ENCODE results near the gene RABGAP1L. TPM values are rescaled to one million over a fixed set of nuclear protein-coding genes. Genes with fewer than 3 reads are reported as not detected.

Gene RABGAP1L
- total RNA-seq, 1 donor from 2014 or later = 53.6 TPM

- ATAC-seq (ENCODE audit: poor library complexity) (peak; percentile 71), DNase-seq (no peak)
- intact Hi-C loops (cut with DNase I) = loop anchor here (5.0 kb wide), 1 partner anchor 222 kb away; no protein-coding TSS in a partner anchor
Observed at GRCh38 chr1:174989536-174990220, 830.4 kb downstream of the RABGAP1L start.

- intact Hi-C loops (cut with DNase I) = no loop called here
- peak; percentile 84 for ATAC-seq (ENCODE audit: poor library complexity)
Observed at GRCh38 chr1:174990382-174990999, 831.2 kb downstream of the RABGAP1L start.

DNA sequence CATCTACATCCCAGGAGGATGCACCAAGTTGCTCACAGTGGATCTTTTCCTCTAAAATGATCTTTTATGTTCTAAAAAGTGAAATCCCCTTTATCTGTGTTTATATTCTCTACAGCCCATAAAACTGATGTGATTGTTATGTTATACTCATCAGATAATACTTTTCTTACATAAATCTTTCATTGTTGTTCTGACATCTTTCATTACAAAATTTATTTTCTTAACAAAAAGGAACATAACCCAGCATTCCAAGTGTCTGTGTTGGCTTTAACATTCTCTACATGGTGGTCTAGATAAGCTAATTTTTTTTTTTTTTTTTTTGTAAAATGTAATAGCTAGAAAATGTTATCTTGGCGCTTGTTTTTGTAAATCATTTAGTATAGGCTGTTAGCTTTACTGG lies 832.2 kb downstream of the RABGAP1L start:
- intact Hi-C loops (cut with DNase I) = no loop called here
- no peak for ATAC-seq (ENCODE audit: poor library complexity)

More at GRCh38 chr1:174990382-174990999, 831.2 kb downstream of the RABGAP1L start:
- no peak for DNase-seq

DNA sequence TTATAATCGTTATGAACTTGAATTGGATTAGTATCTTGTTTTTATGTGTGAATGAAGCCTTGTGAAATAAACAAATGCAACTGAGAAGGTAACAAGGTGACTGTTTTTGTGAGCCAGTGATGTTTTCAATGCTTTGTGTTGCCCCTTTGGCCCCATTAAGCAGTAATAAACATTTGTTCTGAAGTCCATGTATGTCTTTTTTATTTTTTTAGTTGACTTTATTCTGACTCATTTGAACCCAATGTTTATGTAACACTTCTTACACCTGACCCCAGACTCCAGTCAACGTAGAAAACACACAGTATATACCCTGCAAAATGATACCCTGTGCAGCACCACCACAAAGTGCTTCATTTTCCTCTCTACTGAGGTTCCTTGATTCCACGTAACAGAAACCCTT lies 835.8 kb downstream of the RABGAP1L start:
- no peak for ATAC-seq (ENCODE audit: poor library complexity)
- DNase-seq = no peak
- intact Hi-C loops (cut with DNase I) = no loop called here

More for the DNA sequence above, 832.2 kb downstream of the RABGAP1L start:
- DNase-seq = no peak

DNA sequence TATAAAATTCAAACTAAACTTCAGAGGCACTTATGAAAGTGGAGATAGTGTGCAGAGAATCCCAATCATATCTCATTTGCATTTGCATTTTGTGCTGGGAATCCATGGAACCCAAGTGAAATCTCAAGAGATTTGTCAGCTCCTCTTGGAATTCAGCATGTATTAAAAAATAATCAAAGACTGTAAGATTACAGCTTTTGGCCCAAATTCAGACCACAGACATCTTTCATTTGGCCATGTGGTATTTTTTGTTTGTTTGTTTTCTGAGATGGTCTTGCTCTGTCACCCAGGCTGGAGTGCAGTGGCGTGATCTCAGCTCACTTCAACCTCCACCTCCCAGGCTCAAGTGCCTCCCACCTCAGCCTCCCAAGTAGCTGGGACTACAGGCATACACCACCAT lies 836.6 kb downstream of the RABGAP1L start:
- ATAC-seq (ENCODE audit: poor library complexity) (no peak), DNase-seq (no peak)
- intact Hi-C loops (cut with DNase I) = no loop called here

GRCh38 chr1:174996476-174996875 lies 837.2 kb downstream of the RABGAP1L start:
- no peak for DNase-seq
- no peak for ATAC-seq (ENCODE audit: poor library complexity)
- intact Hi-C loops (cut with DNase I) = no loop called here

- intact Hi-C loops (cut with DNase I) = no loop called here
- DNase-seq = no peak
- no peak for ATAC-seq (ENCODE audit: poor library complexity)
Observed at GRCh38 chr1:174997041-174997440, 837.7 kb downstream of the RABGAP1L start.

DNA sequence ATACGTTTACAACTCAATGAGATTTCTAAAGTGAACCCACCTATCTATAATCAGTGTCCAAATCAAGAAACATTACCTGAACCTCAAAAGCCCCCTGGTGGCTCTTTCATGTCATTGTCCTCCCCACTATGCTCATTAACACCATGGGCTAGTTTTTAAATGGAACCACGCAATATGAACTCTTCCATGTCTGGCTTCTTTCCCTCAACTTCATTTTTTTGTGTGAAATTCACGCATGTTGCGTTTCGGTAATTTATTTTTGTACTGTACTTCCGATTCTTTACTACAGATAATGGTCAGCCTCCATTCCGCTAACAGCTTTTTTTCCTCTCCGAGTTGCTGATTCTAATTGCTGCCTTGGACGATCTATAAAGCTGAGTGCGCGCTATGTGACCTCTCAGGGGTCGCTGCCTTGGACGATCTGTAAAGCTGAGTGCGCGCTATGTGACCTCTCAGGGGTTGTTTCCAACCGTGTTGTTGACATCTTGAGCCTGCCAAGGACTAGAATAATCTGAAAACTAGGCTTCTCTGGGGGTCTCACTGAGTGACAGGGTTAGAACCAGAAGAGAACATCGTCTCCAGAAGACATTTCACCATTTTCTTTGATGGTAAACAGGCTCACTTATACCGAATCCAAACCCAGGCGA lies 839.4 kb downstream of the RABGAP1L start:
- no peak for DNase-seq
- intact Hi-C loops (cut with DNase I) = no loop called here
- peak; percentile 0 for ATAC-seq (ENCODE audit: poor library complexity)

- DNase-seq = peak; percentile 98
- intact Hi-C loops (cut with DNase I) = no loop called here
- peak; percentile 92 for ATAC-seq (ENCODE audit: poor library complexity)
Observed at GRCh38 chr1:174999216-174999935, 840.1 kb downstream of the RABGAP1L start.

- ATAC-seq (ENCODE audit: poor library complexity) (peak; percentile 28), DNase-seq (no peak)
- intact Hi-C loops (cut with DNase I) = no loop called here
Observed at GRCh38 chr1:174999936-175000696, 840.8 kb downstream of the RABGAP1L start, which contains the start of gene CACYBP. Gene CACYBP, plus strand, starts transcription at chr1:174999947. Its CDS starts 234 bp downstream, at chr1:175000181.

- no peak for ATAC-seq (ENCODE audit: poor library complexity)
- intact Hi-C loops (cut with DNase I) = no loop called here
- DNase-seq = no peak
Observed at GRCh38 chr1:175000697-175001187, 841.4 kb downstream of the RABGAP1L start.

DNA sequence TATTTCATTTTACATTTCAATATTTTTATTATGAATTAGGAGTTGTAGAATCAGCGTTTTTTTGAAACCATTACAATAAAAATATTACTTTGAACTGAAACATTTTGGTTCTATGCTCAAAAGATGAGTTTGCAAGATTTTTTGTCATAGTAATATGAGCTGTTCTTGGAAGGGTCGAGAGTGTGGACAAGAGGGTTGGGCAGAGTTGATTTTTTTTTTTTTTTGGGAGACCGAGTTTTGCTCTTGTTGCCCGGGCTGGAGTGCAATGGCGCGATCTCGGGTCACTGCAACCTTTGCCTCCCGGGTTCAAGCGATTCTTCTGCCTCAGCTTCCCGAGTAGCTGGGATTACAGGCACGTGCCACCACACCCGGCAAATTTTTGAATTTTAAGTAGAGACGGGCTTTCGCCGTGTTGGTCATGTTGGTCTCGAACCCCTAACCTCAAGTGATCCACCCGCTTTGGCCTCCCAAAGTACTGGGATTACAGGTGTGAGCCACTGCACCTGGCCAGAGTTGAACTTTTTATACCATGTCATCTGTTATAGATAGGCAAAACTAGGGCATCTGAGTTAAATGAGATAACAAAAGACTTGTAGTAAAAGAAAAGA lies 843.7 kb downstream of the RABGAP1L start:
- intact Hi-C loops (cut with DNase I) = no loop called here
- ATAC-seq (ENCODE audit: poor library complexity) (no peak), DNase-seq (no peak)

GRCh38 chr1:175003521-175003920 lies 844.2 kb downstream of the RABGAP1L start:
- ATAC-seq (ENCODE audit: poor library complexity) (no peak), DNase-seq (no peak)
- intact Hi-C loops (cut with DNase I) = no loop called here

- intact Hi-C loops (cut with DNase I) = no loop called here
- no peak for DNase-seq
Observed at GRCh38 chr1:175005085-175005783, 845.9 kb downstream of the RABGAP1L start.

GRCh38 chr1:175009532-175009931 lies 850.2 kb downstream of the RABGAP1L start:
- intact Hi-C loops (cut with DNase I) = no loop called here
- ATAC-seq (ENCODE audit: poor library complexity) (peak; percentile 27), DNase-seq (no peak)

More at GRCh38 chr1:175005085-175005783, 845.9 kb downstream of the RABGAP1L start:
- ATAC-seq (ENCODE audit: poor library complexity) = no peak

- no peak for ATAC-seq (ENCODE audit: poor library complexity)
- intact Hi-C loops (cut with DNase I) = no loop called here
Observed at GRCh38 chr1:175013445-175013844, 854.1 kb downstream of the RABGAP1L start.

DNA sequence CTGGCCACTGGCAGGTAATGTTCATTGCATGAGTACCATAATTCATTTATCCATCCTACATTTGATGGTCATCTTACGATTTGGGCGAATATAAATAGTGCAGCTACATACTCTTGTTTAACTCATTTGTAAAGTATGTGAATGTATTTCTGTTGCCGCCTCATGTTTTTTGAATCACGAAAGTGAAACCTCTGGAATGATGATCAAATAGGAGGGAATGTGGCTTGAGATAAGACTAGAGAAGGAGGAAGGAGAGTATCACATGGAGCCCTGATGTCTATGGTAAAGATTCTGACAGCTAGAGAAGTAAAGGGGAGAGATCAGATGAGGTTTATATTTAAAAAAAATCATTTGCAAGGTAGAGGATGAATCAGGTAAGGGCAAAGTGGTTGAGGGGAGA lies 855.9 kb downstream of the RABGAP1L start:
- intact Hi-C loops (cut with DNase I) = no loop called here
- no peak for ATAC-seq (ENCODE audit: poor library complexity)
- no peak for DNase-seq

More at GRCh38 chr1:175013445-175013844, 854.1 kb downstream of the RABGAP1L start:
- DNase-seq = no peak
